HTR-8/SVneo (cell line): ENCODE measurements around the gene EIF6.

Experiments
- DNase-seq: peaks from one replicate; pipeline ENCODE4 v3.0.0; 2011; ENCODE audit warnings: low spot score, mixed read lengths; ENCODE audit not compliant: insufficient read length
- FAIRE-seq: peaks from 2 replicates; lab custom pipeline; 2011; peaks lifted over from hg19 to GRCh38; lab: Jason Lieb, UNC

EIF6 gene

GRCh38 chr20:35283441-35284266 is 918 bp downstream of the EIF6 start:
- DNase-seq: no peak
- no peak for FAIRE-seq

- DNase-seq (no peak), FAIRE-seq (no peak)
These were observed 3.0 kb downstream of the EIF6 start for GRCh38 chr20:35281506-35282101.

GRCh38 chr20:35280523-35280922 is 4.0 kb downstream of the EIF6 start:
- DNase-seq (no peak), FAIRE-seq (no peak)

- FAIRE-seq (no peak), DNase-seq (no peak)
These were observed 4.9 kb downstream of the EIF6 start for GRCh38 chr20:35279533-35280174.

GRCh38 chr20:35279040-35279439 is 5.5 kb downstream of the EIF6 start:
- FAIRE-seq (no peak), DNase-seq (no peak)

- FAIRE-seq: peak; percentile 98
- DNase-seq: peak; percentile 92
These were observed 6.8 kb downstream of the EIF6 start, which contains the start of gene MMP24OS for GRCh38 chr20:35277531-35278395. Gene MMP24OS (minus strand): TSS chr20:35278122. CDS start chr20:35277929, 193 bp downstream.

- no peak for DNase-seq
- no peak for FAIRE-seq
These were observed 7.4 kb downstream of the EIF6 start for GRCh38 chr20:35277127-35277526.

GRCh38 chr20:35276408-35276807 is 8.2 kb downstream of the EIF6 start:
- FAIRE-seq: no peak
- DNase-seq: no peak

- FAIRE-seq: no peak
These were observed 8.8 kb downstream of the EIF6 start for GRCh38 chr20:35275741-35276251.

GRCh38 chr20:35274172-35275092 is 10.1 kb downstream of the EIF6 start:
- no peak for FAIRE-seq

More at GRCh38 chr20:35275741-35276251, 8.8 kb downstream of the EIF6 start:
- no peak for DNase-seq

GRCh38 chr20:35273449-35274171 is 11.0 kb downstream of the EIF6 start:
- no peak for DNase-seq
- FAIRE-seq: no peak

More at GRCh38 chr20:35274172-35275092, 10.1 kb downstream of the EIF6 start:
- no peak for DNase-seq

GRCh38 chr20:35271904-35272303 is 12.7 kb downstream of the EIF6 start:
- FAIRE-seq: no peak

GRCh38 chr20:35271073-35271882 is 13.3 kb downstream of the EIF6 start:
- no peak for FAIRE-seq

More at GRCh38 chr20:35271904-35272303, 12.7 kb downstream of the EIF6 start:
- no peak for DNase-seq

GRCh38 chr20:35270021-35270902 is 14.3 kb downstream of the EIF6 start:
- FAIRE-seq (no peak), DNase-seq (no peak)

More at GRCh38 chr20:35271073-35271882, 13.3 kb downstream of the EIF6 start:
- no peak for DNase-seq

- FAIRE-seq (peak; percentile 92), DNase-seq (peak; percentile 82)
These were observed 15.4 kb downstream of the EIF6 start for GRCh38 chr20:35269055-35269781.

GRCh38 chr20:35267092-35267491 is 17.5 kb downstream of the EIF6 start:
- FAIRE-seq: no peak
- no peak for DNase-seq
